ENCODE measurements around the gene CREBL2. TPM values are rescaled to one million over a fixed set of nuclear protein-coding genes. Genes with fewer than 3 reads are reported as not detected.
"Not testable (repeated sequence)": the region's sequence is repeated elsewhere in the genome, so short reads cannot be mapped to it uniquely, and the experiment has no call there.

Gene CREBL2, protein sequence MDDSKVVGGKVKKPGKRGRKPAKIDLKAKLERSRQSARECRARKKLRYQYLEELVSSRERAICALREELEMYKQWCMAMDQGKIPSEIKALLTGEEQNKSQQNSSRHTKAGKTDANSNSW
- total RNA-seq, result 20.0 TPM
- long read RNA-seq, transcript CREBL2-201 (4 exons, 3,754 nt), result major isoform, 35 of 44 reads
- long read RNA-seq, partial matches to known transcripts, result 4 of 44 reads
- long read RNA-seq, other reads (novel, unspliced or antisense), result 5 of 44 reads

GRCh38 chr12:12611512-12612306 is at the start of gene CREBL2:
Gene CREBL2 (plus strand): TSS chr12:12611876. CDS start chr12:12612173, 297 bp downstream.
- peak; percentile 95 for DNase-seq (ENCODE audit: low spot score)
- intact Hi-C loops (cut with DNase I), result loop anchor here (1.0 to 5.0 kb wide), 3 partner anchors 49 to 106 kb away; partner anchors contain the start of genes CDKN1B, DUSP16 and GPR19

DNA sequence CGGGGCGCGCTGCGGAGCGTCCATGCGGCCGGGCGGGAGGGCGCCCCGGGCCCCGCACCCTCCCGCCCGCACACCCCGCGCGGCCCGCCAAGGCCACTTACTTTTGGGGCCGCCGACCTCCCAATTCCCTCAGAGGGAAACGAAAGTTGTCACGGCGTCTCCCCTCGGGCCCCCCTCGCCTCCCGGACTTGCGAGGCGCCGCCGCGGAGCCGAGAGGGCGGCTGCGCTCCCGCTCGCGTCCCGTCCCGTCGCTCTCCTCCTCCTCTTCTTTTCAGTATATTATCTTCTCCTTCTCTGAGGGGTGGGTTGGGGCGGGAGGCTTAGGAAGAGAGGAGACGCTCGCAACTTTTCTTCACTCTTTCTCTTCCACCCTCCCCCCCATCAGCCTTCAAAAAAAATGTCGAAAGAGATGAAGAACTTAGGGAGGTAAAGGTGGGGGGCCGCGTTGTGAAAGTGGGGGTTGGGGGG is 49.6 kb upstream of the CREBL2 start:
- no peak for DNase-seq (ENCODE audit: low spot score)
- intact Hi-C loops (cut with DNase I), result loop anchor here (1.0 to 5.0 kb wide), 7 partner anchors 49 to 165 kb away; partner anchors contain the start of genes CREBL2 and GPR19

GRCh38 chr12:12562585-12563261 is 49.0 kb upstream of the CREBL2 start, which contains the start of gene DUSP16:
Gene DUSP16 (minus strand): TSS chr12:12562863. CDS start chr12:12521098, 41,765 bp downstream.
- DNase-seq (ENCODE audit: low spot score), result peak; percentile 97
- intact Hi-C loops (cut with DNase I), result loop anchor here (1.0 to 5.0 kb wide), 7 partner anchors 49 to 165 kb away; partner anchors contain the start of genes CREBL2 and GPR19

- intact Hi-C loops (cut with DNase I), result loop anchor here (2.0 to 5.0 kb wide), 5 partner anchors 89 to 166 kb away; partner anchors contain the start of gene GPR19
- no peak for DNase-seq (ENCODE audit: low spot score)
Measured at GRCh38 chr12:12563290-12563928, 48.3 kb upstream of the CREBL2 start.

GRCh38 chr12:12564911-12565310 is 46.8 kb upstream of the CREBL2 start:
- intact Hi-C loops (cut with DNase I), result loop anchor here (2.0 to 5.0 kb wide), 4 partner anchors 123 to 186 kb away; partner anchors contain the start of gene GPR19
- DNase-seq (ENCODE audit: low spot score), result no peak

DNA sequence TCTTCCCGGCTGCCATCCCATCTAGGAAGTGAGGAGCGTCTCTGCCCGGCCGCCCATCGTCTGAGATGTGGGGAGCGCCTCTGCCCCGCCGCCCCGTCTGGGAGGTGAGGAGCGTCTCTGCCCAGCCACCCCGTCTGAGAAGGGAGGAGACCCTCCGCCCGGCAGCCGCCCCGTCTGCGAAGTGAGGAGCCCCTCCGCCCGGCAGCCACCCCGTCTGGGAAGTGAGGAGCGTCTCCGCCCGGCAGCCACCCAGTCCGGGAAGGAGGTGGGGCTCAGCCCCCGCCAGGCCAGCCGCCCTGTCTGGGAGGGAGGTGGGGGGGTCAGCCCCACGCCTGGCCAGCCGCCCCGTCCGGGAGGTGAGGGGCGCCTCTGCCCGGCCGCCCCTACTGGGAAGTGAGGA is 45.7 kb upstream of the CREBL2 start:
- intact Hi-C loops (cut with DNase I), result loop anchor here (2.0 kb wide), 1 partner anchor 187 kb away; no protein-coding TSS in a partner anchor
- DNase-seq (ENCODE audit: low spot score), result not testable (repeated sequence)

DNA sequence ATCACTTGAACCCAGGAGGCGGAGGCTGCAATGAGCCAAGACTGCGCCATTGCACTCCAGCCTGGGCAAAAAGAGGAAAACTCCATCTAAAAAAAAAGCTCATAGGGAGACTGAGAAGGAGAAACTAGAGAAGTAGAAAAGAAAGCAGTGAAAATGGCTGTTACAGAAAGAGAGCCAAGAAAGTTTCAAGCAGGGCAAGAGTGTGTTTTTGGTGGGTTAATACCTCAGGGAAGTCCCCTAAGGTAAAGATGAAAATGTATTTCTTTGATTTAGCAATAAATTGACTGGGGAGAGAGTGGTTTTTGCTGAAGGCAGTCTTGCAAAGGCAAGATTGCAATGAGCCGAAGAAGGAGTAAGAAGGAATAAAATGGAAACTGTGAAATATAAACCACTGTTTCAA is 39.0 kb upstream of the CREBL2 start:
- DNase-seq (ENCODE audit: low spot score), result no peak
- intact Hi-C loops (cut with DNase I), result no loop called here

DNA sequence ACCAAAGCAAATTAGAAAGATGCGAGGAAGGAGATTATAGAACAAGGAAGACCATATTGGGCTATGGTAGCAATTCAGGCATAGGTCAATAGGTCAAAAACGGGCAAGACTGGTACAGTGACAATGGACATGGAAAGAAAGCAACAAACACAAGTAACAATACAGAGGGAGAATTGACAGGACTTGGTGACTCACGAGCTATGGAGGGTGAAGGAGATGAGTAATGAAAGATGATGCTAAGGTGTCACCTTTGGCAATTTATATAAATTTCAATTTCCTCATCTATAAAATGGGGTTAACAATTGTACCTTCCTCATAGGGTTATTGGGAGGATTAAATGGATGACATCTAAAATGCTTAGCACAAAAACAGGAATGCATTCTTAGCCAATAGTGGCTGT is 33.9 kb upstream of the CREBL2 start:
- DNase-seq (ENCODE audit: low spot score), result no peak
- intact Hi-C loops (cut with DNase I), result no loop called here

DNA sequence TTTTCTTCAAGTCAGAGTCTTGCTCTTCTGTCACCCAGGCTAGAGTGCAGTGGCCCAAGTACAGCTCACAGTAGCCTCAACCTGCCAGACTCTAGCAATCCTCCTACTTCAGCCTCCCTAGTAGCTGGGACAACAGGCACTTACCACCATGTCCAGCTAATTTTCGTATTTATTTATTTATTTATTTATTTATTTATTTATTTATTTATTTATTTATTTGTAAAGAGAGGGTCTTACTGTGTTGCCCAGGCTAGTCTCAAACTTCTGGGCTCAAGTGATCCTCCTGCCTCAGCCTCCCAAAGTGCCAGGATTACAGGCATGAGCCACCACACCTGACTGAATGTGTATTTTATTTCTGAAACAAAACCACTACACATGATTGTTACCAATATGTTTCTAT is 31.0 kb upstream of the CREBL2 start:
- intact Hi-C loops (cut with DNase I); DNase-seq (ENCODE audit: low spot score): not testable (repeated sequence)

DNA sequence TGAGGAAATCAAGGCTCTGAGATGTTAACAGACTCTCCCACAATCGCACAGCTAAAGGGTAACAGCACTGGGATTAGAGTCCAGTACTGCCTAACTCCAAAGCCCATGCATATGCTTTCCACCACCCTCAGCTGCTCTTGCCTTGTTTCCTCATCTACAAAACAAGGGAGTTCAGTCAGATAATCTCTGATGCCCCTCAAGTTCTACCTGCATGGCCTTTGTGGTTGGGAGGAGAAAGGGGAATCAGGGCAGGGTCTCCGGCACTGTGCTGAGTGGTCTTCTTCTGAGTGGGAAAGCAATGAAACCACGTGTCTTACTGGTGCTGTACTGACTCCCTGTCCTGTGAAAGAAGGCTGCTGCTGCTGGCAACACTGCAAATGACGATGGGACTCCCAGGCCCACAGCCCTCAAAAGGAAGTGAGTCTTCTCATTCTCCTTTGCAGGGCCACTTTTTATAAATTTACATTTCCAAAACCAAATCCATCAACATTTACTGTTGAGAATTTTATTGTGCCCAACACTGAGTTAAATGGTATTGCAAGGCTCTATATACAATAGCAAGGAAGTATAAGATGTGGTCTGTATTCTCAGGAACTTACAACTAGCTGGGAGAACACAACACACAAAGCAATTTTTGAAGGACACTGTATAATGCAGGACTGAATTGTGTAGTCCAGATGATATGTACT is 29.3 kb upstream of the CREBL2 start:
- intact Hi-C loops (cut with DNase I), result no loop called here

GRCh38 chr12:12582895-12583303 is 28.8 kb upstream of the CREBL2 start:
- intact Hi-C loops (cut with DNase I), result no loop called here

More for the DNA sequence above, 29.3 kb upstream of the CREBL2 start:
- DNase-seq (ENCODE audit: low spot score), result no peak

GRCh38 chr12:12583510-12584178 is 28.0 kb upstream of the CREBL2 start:
- intact Hi-C loops (cut with DNase I), result no loop called here
- no peak for DNase-seq (ENCODE audit: low spot score)

More at GRCh38 chr12:12582895-12583303, 28.8 kb upstream of the CREBL2 start:
- DNase-seq (ENCODE audit: low spot score), result no peak

DNA sequence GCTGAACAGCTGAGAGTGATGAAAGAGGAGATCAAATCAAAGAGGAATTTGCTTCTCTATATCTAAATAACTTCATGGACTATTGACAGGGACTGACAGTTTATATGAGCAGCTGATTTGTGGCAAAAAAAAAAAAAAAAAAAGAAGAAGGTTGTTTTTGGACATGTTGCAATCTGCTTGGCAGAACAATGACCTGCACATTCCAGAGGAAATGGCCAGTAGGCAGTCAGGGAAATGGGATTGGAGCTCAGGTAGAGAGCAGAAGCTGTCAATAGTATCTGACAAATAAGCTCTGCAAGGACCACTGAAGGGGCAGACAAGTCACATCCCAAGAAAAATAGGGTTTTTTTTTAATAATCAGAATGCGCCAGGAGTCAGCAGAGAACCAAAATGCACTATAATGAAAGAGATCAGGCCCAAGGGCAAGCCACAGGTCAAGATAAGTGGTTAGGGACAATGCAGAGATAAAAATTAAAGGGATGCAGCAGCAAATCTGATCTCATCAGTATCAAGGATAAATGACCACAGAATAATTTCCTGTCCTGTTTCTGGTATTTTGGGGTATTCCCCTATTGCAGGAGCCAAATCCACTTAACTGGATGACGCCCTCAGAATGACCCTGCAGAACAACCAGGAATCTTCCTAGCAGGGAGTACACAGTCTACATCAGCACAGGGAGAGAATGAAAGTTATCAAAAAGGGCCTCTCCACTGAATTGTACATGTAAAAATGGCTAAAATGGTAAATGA is 26.4 kb upstream of the CREBL2 start:
- intact Hi-C loops (cut with DNase I), result no loop called here

DNA sequence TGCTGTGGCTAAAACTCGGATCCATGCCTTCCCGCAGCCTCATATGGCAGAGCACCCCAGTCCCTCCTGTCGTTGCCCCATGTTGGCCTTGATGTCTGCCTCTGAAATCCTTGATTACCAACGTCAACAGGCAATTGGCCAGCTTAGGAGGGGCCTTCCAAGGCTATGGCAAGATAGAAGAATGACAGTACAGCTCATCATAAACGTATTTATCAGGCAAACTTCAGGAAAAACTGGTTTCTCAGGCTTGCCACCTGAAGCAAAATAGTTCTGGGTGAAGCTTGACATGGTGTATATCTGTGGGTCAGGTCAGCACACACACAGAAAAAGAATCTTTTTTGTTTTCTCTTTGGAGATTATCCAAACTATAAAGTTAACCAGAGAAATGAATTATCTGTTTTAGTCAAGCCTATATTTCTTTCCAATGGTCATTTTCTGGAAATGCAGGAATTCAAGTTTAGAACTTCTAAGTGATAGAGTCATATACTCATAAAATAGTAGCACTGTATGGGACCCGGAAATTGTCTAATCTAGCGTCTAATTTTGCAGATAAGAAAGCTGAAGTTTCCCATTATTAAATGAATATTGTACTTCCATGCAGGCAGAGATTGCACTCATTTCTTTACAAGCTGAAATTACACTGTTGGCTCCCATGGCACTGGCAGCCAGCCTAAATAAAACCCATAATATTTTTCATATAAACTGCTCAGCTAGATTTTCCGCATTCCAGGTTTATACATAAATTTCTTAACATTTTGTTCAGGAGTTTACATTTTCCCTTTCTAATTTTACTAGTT is 24.6 kb upstream of the CREBL2 start:
- DNase-seq (ENCODE audit: low spot score), result no peak
- intact Hi-C loops (cut with DNase I), result no loop called here

More for the DNA sequence above, 26.4 kb upstream of the CREBL2 start:
- no peak for DNase-seq (ENCODE audit: low spot score)

DNA sequence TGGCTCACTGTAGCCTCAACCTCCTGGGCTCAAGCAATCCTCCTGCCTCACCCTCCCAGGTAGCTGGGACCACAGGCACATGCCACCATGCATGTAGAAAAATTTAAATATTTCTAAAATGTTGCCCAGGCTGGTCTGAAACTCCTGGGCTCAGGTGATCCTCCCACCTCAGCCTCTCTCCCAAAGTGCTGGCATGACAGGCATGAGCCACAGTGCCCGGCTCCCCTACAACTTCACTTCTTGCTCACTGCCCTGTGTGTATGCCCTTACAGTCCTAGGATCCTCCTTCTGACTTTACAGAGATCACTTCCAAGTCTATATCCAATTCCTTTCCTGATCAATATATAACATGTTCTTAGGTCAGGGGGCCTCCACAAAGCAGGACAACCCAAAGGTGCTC is 23.8 kb upstream of the CREBL2 start:
- intact Hi-C loops (cut with DNase I), result no loop called here
- no peak for DNase-seq (ENCODE audit: low spot score)

DNA sequence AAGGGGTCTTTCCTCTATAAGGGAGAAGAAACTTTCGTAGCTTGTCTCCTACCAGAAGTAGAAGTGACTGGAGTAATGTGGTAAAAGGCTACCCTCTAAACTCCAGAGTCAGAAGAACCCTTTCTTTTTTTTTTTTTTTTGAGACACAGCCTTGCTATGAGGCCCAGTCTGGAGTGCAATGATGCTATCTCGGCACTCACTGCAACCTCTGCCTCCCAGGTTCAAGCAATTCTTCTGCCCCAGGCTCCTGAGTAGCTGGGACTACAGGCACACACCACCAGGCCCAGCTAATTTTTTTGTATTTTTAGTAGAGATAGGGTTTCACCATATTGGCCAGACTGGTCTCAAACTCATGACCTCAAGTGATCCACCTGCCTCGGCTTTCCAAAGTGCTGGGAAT is 23.2 kb upstream of the CREBL2 start:
- intact Hi-C loops (cut with DNase I); DNase-seq (ENCODE audit: low spot score): not testable (repeated sequence)
